GM12878 (cell line): ENCODE data around the gene GPR87. TPM values are rescaled to one million over a fixed set of nuclear protein-coding genes. Genes with fewer than 3 reads are reported as not detected.

Source experiments
- ATAC-seq: fragments of 200-7000 bp; cut with Tn5 transposase; 3 replicates; pipeline ENCODE4 v1.9.1; 2020; ENCODE audit warnings: mild to moderate bottlenecking, moderate library complexity
- BruUV-seq: library from RNA; stranded (reverse); fragments of 400-500 nt; replicated peaks from 2 replicates; lab custom pipeline; 2021; lab: Mats Ljungman, UMichigan
- CTCF ChIA-PET: fragments of 300-600 bp; sonication (Branson Sonifier 250); formaldehyde crosslinking; extraction: SDS; loops from one replicate; lab custom pipeline; 2021; ENCODE audit warnings: inconsistent platforms; lab: Yijun Ruan, JAX
- POLR2A ChIA-PET: fragments of 350-600 bp; formaldehyde crosslinking; extraction: SDS; loops from one replicate; lab custom pipeline; 2021; ENCODE audit warnings: inconsistent platforms; lab: Charles Lee
- RAD21 ChIA-PET: fragments of 300-600 bp; sonication (Branson Sonifier 250); formaldehyde crosslinking; loops from one replicate; lab custom pipeline; 2023; ENCODE audit warnings: antibody characterized with exemption; ENCODE audit not compliant: unreplicated experiment; lab: Charles Lee
- SMC1A ChIA-PET: fragments of 300-600 bp; sonication (Branson Sonifier 250); formaldehyde crosslinking; loops from one replicate; lab custom pipeline; 2023; ENCODE audit not compliant: unreplicated experiment, uncharacterized antibody; lab: Charles Lee
- DNase-seq: peaks from one replicate; pipeline ENCODE4 v3.0.0-alpha.2; 2011; ENCODE audit warnings: low read depth, low spot score
- FAIRE-seq: peaks from 3 replicates; lab custom pipeline; 2011; peaks lifted over from hg19 to GRCh38; lab: Jason Lieb, UNC
- H2AFZ ChIP-seq: 2 replicates; pipeline ENCODE4 v1.6.0; 2011; ENCODE audit warnings: low read depth, low read length, control low read depth; ENCODE audit not compliant: control insufficient read depth
- H3K27ac ChIP-seq: 2 replicates; pipeline ENCODE4 v1.5.1; 2011; ENCODE audit warnings: control low read depth; ENCODE audit not compliant: control insufficient read depth, insufficient read depth
- H3K27me3 ChIP-seq, 2 experiments: replicated peaks in 1 of 2; 2 replicates each; pipeline versions ENCODE4 v1.6.0 to v1.6.1; 2011; ENCODE audit warnings: low read length in 1 of 2; ENCODE audit not compliant: control insufficient read depth in 2 of 2, insufficient read depth in 2 of 2
- H3K36me3 ChIP-seq, 2 experiments: 2 replicates each; pipeline ENCODE4 v1.5.1; 2011; ENCODE audit warnings: low read length in 1 of 2; ENCODE audit not compliant: control insufficient read depth in 2 of 2, insufficient read depth in 2 of 2
- H3K4me1 ChIP-seq: 2 replicates; pipeline ENCODE4 v1.6.1; 2011; ENCODE audit warnings: mild to moderate bottlenecking, low read length, moderate library complexity, mixed read lengths; ENCODE audit not compliant: control insufficient read depth, insufficient read depth
- H3K4me2 ChIP-seq: 2 replicates; pipeline ENCODE4 v1.6.0; 2011; ENCODE audit warnings: control low read depth; ENCODE audit not compliant: control insufficient read depth, insufficient read depth
- H3K4me3 ChIP-seq: fragments of 200-600 bp; sonication (generic); 2 replicates; pipeline ENCODE4 v1.5.1; 2016
- H3K79me2 ChIP-seq: 2 replicates; pipeline ENCODE4 v1.6.0; 2011; ENCODE audit warnings: low read length; ENCODE audit not compliant: control insufficient read depth, insufficient read depth
- H3K9ac ChIP-seq: 2 replicates; pipeline ENCODE4 v1.8.0; 2011; ENCODE audit warnings: low read length, control low read depth, mixed read lengths; ENCODE audit not compliant: control insufficient read depth, insufficient read depth
- H3K9me3 ChIP-seq: replicated peaks from 3 replicates; pipeline ENCODE4 v1.5.1; 2011; ENCODE audit warnings: mild to moderate bottlenecking, low read length; ENCODE audit not compliant: control insufficient read depth, insufficient read depth
- H4K20me1 ChIP-seq: 2 replicates; pipeline ENCODE4 v1.6.0; 2011; ENCODE audit not compliant: control insufficient read depth, insufficient read depth
- BACH1 ChIP-seq: fragments of 450-650 bp; IDR thresholded peaks from 2 replicates; pipeline ENCODE4 v1.6.1; 2017; ENCODE audit warnings: mild to moderate bottlenecking, borderline replicate concordance
- CREM ChIP-seq: IDR thresholded peaks from 2 replicates; pipeline ENCODE4 v1.6.1; 2014; ENCODE audit warnings: antibody characterized with exemption, low read depth
- FOS ChIP-seq: IDR thresholded peaks from 3 replicates; pipeline ENCODE4 v1.6.1; 2011; ENCODE audit warnings: borderline replicate concordance; ENCODE audit not compliant: insufficient read length; ENCODE audit errors: extremely low read depth
- HDGF ChIP-seq: fragments of 450-650 bp; IDR thresholded peaks from 2 replicates; pipeline ENCODE4 v1.6.1; 2016; ENCODE audit warnings: antibody characterized with exemption
- IKZF1 ChIP-seq: fragments of 450-650 bp; conservative IDR thresholded peaks from 2 replicates; pipeline ENCODE4 v1.6.1; 2017; ENCODE audit warnings: antibody characterized with exemption, mild to moderate bottlenecking
- KDM1A ChIP-seq: fragments of 200-600 bp; sonication (generic); IDR thresholded peaks from 2 replicates; pipeline ENCODE4 v1.6.1; 2016; ENCODE audit warnings: borderline replicate concordance
- LARP7 ChIP-seq: fragments of 450-650 bp; IDR thresholded peaks from 2 replicates; pipeline ENCODE4 v1.6.1; 2017; ENCODE audit warnings: mild to moderate bottlenecking
- MTA2 ChIP-seq: fragments of 450-650 bp; IDR thresholded peaks from 2 replicates; pipeline ENCODE4 v1.6.1; 2016; ENCODE audit warnings: low read depth, mild to moderate bottlenecking, moderate library complexity
- NRF1 ChIP-seq: conservative IDR thresholded peaks from 2 replicates; pipeline ENCODE4 v1.6.1; 2011; ENCODE audit warnings: mild to moderate bottlenecking, low read depth, low read length, improper control_type of control experiment
- POLR2AphosphoS2 ChIP-seq: IDR thresholded peaks from 2 replicates; pipeline ENCODE4 v1.6.1; 2011; ENCODE audit warnings: low read depth, mild to moderate bottlenecking, low read length, improper control_type of control experiment, moderate library complexity
- RFX5 ChIP-seq: IDR thresholded peaks from 2 replicates; pipeline ENCODE4 v1.6.1; 2011; ENCODE audit warnings: low read depth, low read length, improper control_type of control experiment
- RUNX3 ChIP-seq: IDR thresholded peaks from 2 replicates; pipeline ENCODE4 v1.6.1; 2012; ENCODE audit warnings: low read length, inconsistent platforms
- SREBF1 ChIP-seq: IDR thresholded peaks from 2 replicates; pipeline ENCODE4 v1.6.1; 2012; ENCODE audit warnings: mild to moderate bottlenecking, low read length
- STAT3 ChIP-seq: IDR thresholded peaks from 2 replicates; pipeline ENCODE4 v1.6.1; 2011; ENCODE audit warnings: low read depth, low read length, improper control_type of control experiment
- TAF1 ChIP-seq: IDR thresholded peaks from 2 replicates; pipeline ENCODE4 v1.6.1; 2011; ENCODE audit warnings: mild to moderate bottlenecking, low read depth, low read length, borderline replicate concordance
- YBX1 ChIP-seq: fragments of 450-650 bp; IDR thresholded peaks from 2 replicates; pipeline ENCODE4 v1.6.1; 2016; ENCODE audit warnings: antibody characterized with exemption
- WGBS: methylation state at CpG from one replicate; pipeline ENCODE4 v1.1.6; 2016; ENCODE audit warnings: low lambda C conversion rate; ENCODE audit not compliant: insufficient replicate concordance, insufficient coverage; ENCODE audit errors: missing lambda C conversion rate; 5-methylcytosine and 5-hydroxymethylcytosine counted together
- in situ Hi-C: fragments of 300-500 bp; cut with MboI; formaldehyde crosslinking; loops from 9 replicates; pipeline ENCODE4 v1.14.3; 2018; ENCODE audit warnings: mixed read lengths
- intact Hi-C: fragments of 100-400 bp; cut with micrococcal nuclease; formaldehyde crosslinking; loops from one replicate; pipeline ENCODE4 v1.14.2; 2022; ENCODE audit not compliant: unreplicated experiment
- polyA plus RNA-seq, 11 experiments: library from polyadenylated mRNA; depleted of rRNA in 4 of 11; unstranded in 6 of 11; stranded (reverse) in 5 of 11; fragments of >200 nt; fragmentation: Nextera tagmentation in 4 of 11; fragmentation: Illumina TruSeq in 1 of 11; extraction: Ambion mirVana in 4 of 11; extraction: Trizol in 1 of 11; gene quantifications; 1 replicate in 1 of 11; 2 replicates in 10 of 11; pipeline versions ENCODE4 v1.2.1 to v1.2.3, GENCODE V29; 2011 to 2016; ENCODE audit warnings: inconsistent platforms in 2 of 11, missing spikeins in 2 of 11, low read depth in 1 of 11
- total RNA-seq, 4 experiments: library from RNA; depleted of rRNA in 3 of 4; stranded (reverse); fragments of >200 nt in 3 of 4; fragmentation: Illumina TruSeq in 1 of 4; extraction: Trizol in 1 of 4; gene quantifications; 2 replicates each; pipeline versions ENCODE4 v1.2.1 to v1.2.3, GENCODE V29; 2013 to 2021
- TF ChIP-seq, protein P1 (sequence below): fragments of 450-650 bp; IDR thresholded peaks from 2 replicates; pipeline ENCODE4 v1.6.1; 2017; ENCODE audit warnings: mild to moderate bottlenecking

GPR87 gene
- total and polyA plus RNA-seq, 10 of the 15 experiments (the other 5 are each of a cell fraction or from before 2014, with no cell fraction given) = 0.06 to 0.27 (median 0.16) TPM; not detected in 5

DNA sequence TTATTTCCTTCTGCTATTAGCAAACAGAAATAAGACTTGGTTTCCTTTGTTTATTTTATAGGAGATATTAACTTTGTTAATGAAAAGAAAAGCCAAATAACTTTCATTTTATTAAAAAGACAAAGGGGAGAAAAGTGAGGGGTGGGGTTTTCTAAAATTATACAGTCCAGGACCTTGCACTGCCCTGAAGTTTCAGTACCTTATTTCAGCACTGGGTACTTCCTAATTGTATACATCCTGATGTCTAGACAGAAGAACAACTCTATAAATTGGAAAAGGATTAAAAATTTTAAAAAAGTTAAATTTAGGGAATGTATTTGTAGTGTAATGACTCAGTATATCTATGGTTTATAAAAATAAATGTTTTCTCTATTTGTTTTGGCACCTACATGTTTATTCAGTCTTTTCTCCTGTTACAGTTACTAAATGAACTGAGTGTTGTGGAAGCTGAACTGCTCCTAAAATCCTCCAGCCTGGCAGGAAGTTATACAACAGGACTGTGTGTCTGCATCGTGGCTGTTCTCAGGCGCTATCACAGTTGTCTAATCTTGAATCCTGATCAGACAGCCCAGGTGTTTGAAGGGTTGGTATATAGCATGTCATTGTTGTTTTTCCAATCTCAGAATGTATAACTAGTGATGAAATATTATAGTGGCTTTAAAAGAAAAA lies 40.3 kb upstream of the GPR87 start:
- Histone ChIP-seq H3K9ac (no peak overlapping the region), H4K20me1 (no peaks in the 10 kb centered on the region), H3K79me2 (no peaks in the 10 kb centered on the region), H3K4me3 (no peak overlapping the region), H3K4me1 (peaks cover 11% of the 10 kb centered on the region), H2AFZ (no peak overlapping the region), H3K27me3 (no peaks in the 10 kb centered on the region), H3K36me3 (no peaks in the 10 kb centered on the region), H3K4me2 (no peak overlapping the region), H3K27ac (no peak overlapping the region), H3K9me3 (no peaks in the 10 kb centered on the region)
- intact Hi-C loops = no loop called here
- ChIA-PET CTCF (no interaction called here), RAD21 (interaction anchor here (1.2 to 1.5 kb wide), 2 partner anchors 27 to 189 kb away, joined by 5 to 6 read pairs; partner anchors contain the start of gene P2RY12), POLR2A (no interaction called here), SMC1A (interaction anchor here (3.9 kb wide), 1 partner anchor 27 kb away, joined by 15 read pairs; the partner anchor contains the start of gene P2RY12)
- TF ChIP-seq BACH1 (no peak), RUNX3 (no peak), RFX5 (no peak), STAT3 (no peak), HDGF (no peak), SREBF1 (no peak), YBX1 (no peak), NRF1 (no peak), FOS (no peak), TAF1 (no peak), IKZF1 (no peak), MTA2 (no peak), POLR2AphosphoS2 (no peak), LARP7 (no peak), CREM (no peak), KDM1A (no peak)
- TF ChIP-seq, protein P1, sequence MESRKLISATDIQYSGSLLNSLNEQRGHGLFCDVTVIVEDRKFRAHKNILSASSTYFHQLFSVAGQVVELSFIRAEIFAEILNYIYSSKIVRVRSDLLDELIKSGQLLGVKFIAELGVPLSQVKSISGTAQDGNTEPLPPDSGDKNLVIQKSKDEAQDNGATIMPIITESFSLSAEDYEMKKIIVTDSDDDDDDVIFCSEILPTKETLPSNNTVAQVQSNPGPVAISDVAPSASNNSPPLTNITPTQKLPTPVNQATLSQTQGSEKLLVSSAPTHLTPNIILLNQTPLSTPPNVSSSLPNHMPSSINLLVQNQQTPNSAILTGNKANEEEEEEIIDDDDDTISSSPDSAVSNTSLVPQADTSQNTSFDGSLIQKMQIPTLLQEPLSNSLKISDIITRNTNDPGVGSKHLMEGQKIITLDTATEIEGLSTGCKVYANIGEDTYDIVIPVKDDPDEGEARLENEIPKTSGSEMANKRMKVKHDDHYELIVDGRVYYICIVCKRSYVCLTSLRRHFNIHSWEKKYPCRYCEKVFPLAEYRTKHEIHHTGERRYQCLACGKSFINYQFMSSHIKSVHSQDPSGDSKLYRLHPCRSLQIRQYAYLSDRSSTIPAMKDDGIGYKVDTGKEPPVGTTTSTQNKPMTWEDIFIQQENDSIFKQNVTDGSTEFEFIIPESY = no peak
- in situ Hi-C loops = no loop called here
- 95% methylated on average over 2 of the region's 2 CpGs for WGBS
- no peak for FAIRE-seq
- peak; percentile 56; the same call in 2 of the 3 replicates for ATAC-seq
- DNase-seq = no peak
- no TSS peak for BruUV-seq
